GM23338 (cell line): Measurements from ENCODE around the gene SYVN1. TPM values are rescaled to one million over a fixed set of nuclear protein-coding genes. Genes with fewer than 3 reads are reported as not detected.
A peak's percentile ranks its signal among the peaks of the same experiment; 100 is the strongest.

Experiments
- ATAC-seq: fragments of 200-7000 bp; cut with Tn5 transposase; 3 replicates; pipeline ENCODE4 v1.9.1; 2020
- DNase-seq: peaks from one replicate; pipeline ENCODE4 v3.0.0-alpha.2; 2015; ENCODE audit warnings: low spot score
- H2AFZ ChIP-seq: fragments of 200-600 bp; sonication (generic); 2 replicates; pipeline ENCODE4 v1.8.0; 2016; ENCODE audit warnings: antibody characterized with exemption, mild to moderate bottlenecking, moderate library complexity
- H3F3A ChIP-seq: fragments of 200-600 bp; sonication (generic); replicated peaks from 2 replicates; pipeline ENCODE4 v1.8.0; 2017; ENCODE audit warnings: antibody characterized with exemption, mixed run types, low read depth
- H3K27ac ChIP-seq: fragments of 200-600 bp; sonication (generic); 2 replicates; pipeline ENCODE4 v1.6.1; 2016; ENCODE audit warnings: low read depth
- H3K27me3 ChIP-seq: fragments of 200-600 bp; sonication (generic); 2 replicates; pipeline ENCODE4 v1.8.0; 2016; ENCODE audit warnings: mild to moderate bottlenecking, mixed run types, moderate library complexity; ENCODE audit not compliant: insufficient read depth
- H3K36me3 ChIP-seq: fragments of 200-600 bp; sonication (generic); 2 replicates; pipeline ENCODE4 v1.8.0; 2016; ENCODE audit warnings: mild to moderate bottlenecking; ENCODE audit not compliant: insufficient read depth
- H3K4me1 ChIP-seq: fragments of 200-600 bp; sonication (generic); 2 replicates; pipeline ENCODE4 v1.8.0; 2016; ENCODE audit warnings: mild to moderate bottlenecking, moderate library complexity; ENCODE audit not compliant: insufficient read depth
- H3K4me2 ChIP-seq: fragments of 200-600 bp; sonication (generic); 2 replicates; pipeline ENCODE4 v1.7.1; 2017; ENCODE audit warnings: mixed run types
- H3K4me3 ChIP-seq: fragments of 200-600 bp; sonication (generic); 2 replicates; pipeline ENCODE4 v1.6.1; 2016; ENCODE audit warnings: mixed run types
- H3K79me2 ChIP-seq: fragments of 200-600 bp; sonication (generic); replicated peaks from 2 replicates; pipeline ENCODE4 v1.8.0; 2017; ENCODE audit warnings: mild to moderate bottlenecking; ENCODE audit not compliant: insufficient read depth
- H3K9me2 ChIP-seq: fragments of 200-600 bp; sonication (generic); 2 replicates; pipeline ENCODE4 v1.8.0; 2017; ENCODE audit not compliant: insufficient read depth
- H4K20me1 ChIP-seq: fragments of 200-600 bp; sonication (generic); replicated peaks from 2 replicates; pipeline ENCODE4 v1.8.0; 2017; ENCODE audit warnings: mild to moderate bottlenecking; ENCODE audit not compliant: insufficient read depth
- H3K27ac Mint-ChIP-seq: 2 replicates; pipeline ENCODE4 v1.8.0; 2020; ENCODE audit warnings: inconsistent platforms, mild to moderate bottlenecking, moderate library complexity, mixed read lengths
- H3K27me3 Mint-ChIP-seq: 3 replicates; pipeline ENCODE4 v1.8.0; 2022; ENCODE audit warnings: low read depth, mild to moderate bottlenecking, moderate library complexity, mixed read lengths, inconsistent platforms; ENCODE audit not compliant: insufficient read depth, poor library complexity
- H3K36me3 Mint-ChIP-seq: 3 replicates; pipeline ENCODE4 v1.8.0; 2021; ENCODE audit warnings: low read depth, mild to moderate bottlenecking, inconsistent platforms, moderate library complexity, mixed read lengths
- H3K4me1 Mint-ChIP-seq: 3 replicates; pipeline ENCODE4 v1.8.0; 2020; ENCODE audit warnings: mild to moderate bottlenecking, inconsistent platforms, mixed read lengths
- H3K4me3 Mint-ChIP-seq: 3 replicates; pipeline ENCODE4 v1.8.0; 2021; ENCODE audit warnings: moderate library complexity, mild to moderate bottlenecking, inconsistent platforms, mixed read lengths
- H3K9me3 Mint-ChIP-seq: 3 replicates; pipeline ENCODE4 v1.8.0; 2020; ENCODE audit warnings: moderate library complexity, mild to moderate bottlenecking, inconsistent platforms, mixed read lengths
- ETS1 ChIP-seq: IDR thresholded peaks from 2 replicates; pipeline ENCODE4 v1.6.1; 2016; ENCODE audit warnings: antibody characterized with exemption
- EZH2phosphoT487 ChIP-seq: fragments of 200-600 bp; sonication (generic); IDR thresholded peaks from one replicate; pipeline ENCODE4 v1.8.1; 2018; ENCODE audit warnings: antibody characterized with exemption; ENCODE audit not compliant: unreplicated experiment
- ZNF114 ChIP-seq: fragments of 250-450 bp; sonication (Bioruptor Pico); IDR thresholded peaks from 2 replicates; pipeline ENCODE4 v1.5.0; 2020; ENCODE audit warnings: mild to moderate bottlenecking, moderate library complexity
- ZNF462 ChIP-seq: fragments of 250-450 bp; sonication (Bioruptor Pico); IDR thresholded peaks from 2 replicates; pipeline ENCODE4 v1.5.0; 2020; ENCODE audit warnings: mild to moderate bottlenecking, moderate library complexity
- polyA plus RNA-seq: library from polyadenylated mRNA; unstranded; fragments of >200 nt; fragmentation: Nextera tagmentation; extraction: Ambion mirVana; gene quantifications from 2 replicates; pipeline ENCODE4 v1.2.1, GENCODE V29; 2016
- total RNA-seq: library from RNA; depleted of rRNA; stranded (reverse); fragments of >200 nt; shearing (Covaris generic); gene quantifications from 2 replicates; pipeline ENCODE4 v1.2.3, GENCODE V29; 2014

SYVN1 gene
- total and polyA plus RNA-seq, 2 experiments from 2014 or later, result 13.8 to 28.7 TPM

GRCh38 chr11:65086809-65087208, 47.5 kb downstream of the SYVN1 start (continued):
- no peak for TF ChIP-seq ETS1

DNA sequence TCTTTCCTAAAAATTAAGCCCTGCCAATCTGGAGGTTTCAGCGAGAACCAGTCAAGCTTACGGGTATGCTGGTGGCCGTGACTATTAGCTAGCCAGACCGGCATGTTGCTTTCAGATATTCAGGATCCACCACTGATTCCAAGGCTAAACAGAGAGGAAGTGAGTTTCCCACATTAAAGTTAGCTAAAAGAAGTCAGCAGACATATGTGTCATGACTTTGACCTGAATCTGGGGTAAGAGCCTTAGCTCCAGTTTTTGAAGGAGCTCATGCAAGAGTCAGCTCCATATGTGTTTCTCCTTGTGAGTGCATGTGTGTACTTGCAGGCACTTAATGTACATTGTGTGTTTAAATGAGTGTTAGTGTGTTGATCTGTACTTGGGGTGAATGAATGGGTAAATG, 48.9 kb downstream of the SYVN1 start:
- DNase-seq (no peak), ATAC-seq (no peak)
- H3K27ac ChIP-seq, result no peak overlapping the region
- no peak overlapping the region for H3K4me2 ChIP-seq
- no peak overlapping the region for H2AFZ ChIP-seq
- peak overlapping the region; percentile 93 for H3K4me3 ChIP-seq
- no peaks in the 10 kb centered on the region for H3K9me2 ChIP-seq
- peaks cover 20% of the 10 kb centered on the region for H3K4me1 Mint-ChIP-seq
- H3K27ac Mint-ChIP-seq, result no peak overlapping the region
- H3K27me3 ChIP-seq, result no peaks in the 10 kb centered on the region
- H3K4me3 Mint-ChIP-seq, result peak overlapping the region; percentile 100
- peaks cover 8% of the 10 kb centered on the region; the same call in 1 of the 2 replicates for H3K4me1 ChIP-seq
- TF ChIP-seq ZNF462 (CRISPR knock-in tag), result no peak
- TF ChIP-seq EZH2phosphoT487, result no peak
- TF ChIP-seq ZNF114 (CRISPR knock-in tag), result no peak
- H3F3A ChIP-seq, result peaks cover 14% of the 10 kb centered on the region; the same call in 1 of the 2 replicates
- peaks cover 29% of the 10 kb centered on the region for H3K36me3 Mint-ChIP-seq
- no peaks in the 10 kb centered on the region; the same call in 2 of the 3 replicates for H3K9me3 Mint-ChIP-seq
- peaks cover 5% of the 10 kb centered on the region for H3K36me3 ChIP-seq
- H3K79me2 ChIP-seq, result peaks cover 39% of the 10 kb centered on the region
- peaks cover 22% of the 10 kb centered on the region for H4K20me1 ChIP-seq
- H3K27me3 Mint-ChIP-seq, result peaks cover 8% of the 10 kb centered on the region
